Activated naive CD4-positive, alpha-beta T cell treated with anti-CD3 and anti-CD28 coated beads, Interleukin-2, amount 10 ng/mL, durations not matched to agents 7 days and 5 days (primary cell): ENCODE data around the gene EFNA5.

Source experiments
- CTCF ChIA-PET: fragments of 350-600 bp; sonication (Branson Sonifier 250); formaldehyde crosslinking; loops from one replicate; lab custom pipeline; 2021; ENCODE audit warnings: antibody characterized with exemption; lab: Charles Lee
- DNase-seq: peaks from one replicate; pipeline ENCODE4 v3.0.0-alpha.2; 2020
- H3K27ac Mint-ChIP-seq: one replicate; pipeline ENCODE4 v1.8.0; 2021; ENCODE audit warnings: mild to moderate bottlenecking, moderate library complexity, mixed read lengths
- H3K27me3 Mint-ChIP-seq: one replicate; pipeline ENCODE4 v1.8.0; 2021; ENCODE audit warnings: mild to moderate bottlenecking, mixed read lengths
- H3K36me3 Mint-ChIP-seq: one replicate; pipeline ENCODE4 v1.8.0; 2021; ENCODE audit warnings: mixed read lengths
- H3K4me1 Mint-ChIP-seq: one replicate; pipeline ENCODE4 v1.8.0; 2021; ENCODE audit warnings: mixed read lengths
- H3K4me3 Mint-ChIP-seq: one replicate; pipeline ENCODE4 v1.8.0; 2021; ENCODE audit warnings: mild to moderate bottlenecking, moderate library complexity, mixed read lengths
- H3K9me3 Mint-ChIP-seq: one replicate; pipeline ENCODE4 v1.8.0; 2021; ENCODE audit warnings: mixed read lengths

Gene EFNA5

DNA sequence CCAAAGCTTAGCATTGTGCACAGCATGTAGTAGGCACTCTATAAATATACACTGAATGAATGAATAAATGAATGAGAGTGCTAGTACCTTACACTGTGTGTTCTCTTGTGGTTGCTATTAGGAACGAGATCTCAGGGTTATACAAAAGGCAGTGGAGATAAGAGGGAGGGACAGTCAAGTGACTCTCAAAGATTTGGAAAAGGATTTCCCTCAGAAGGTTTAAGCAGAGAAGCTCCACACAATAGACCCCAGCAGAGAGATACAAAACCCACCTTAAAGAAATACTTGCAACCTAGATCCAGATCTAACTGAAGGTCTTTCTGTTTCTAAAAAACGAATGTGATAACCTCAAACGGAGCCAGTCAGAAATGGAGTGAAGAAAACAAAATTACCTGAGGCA, 11.8 kb upstream of the EFNA5 start:
- peaks cover 7% of the 10 kb centered on the region for H3K27me3 Mint-ChIP-seq

DNA sequence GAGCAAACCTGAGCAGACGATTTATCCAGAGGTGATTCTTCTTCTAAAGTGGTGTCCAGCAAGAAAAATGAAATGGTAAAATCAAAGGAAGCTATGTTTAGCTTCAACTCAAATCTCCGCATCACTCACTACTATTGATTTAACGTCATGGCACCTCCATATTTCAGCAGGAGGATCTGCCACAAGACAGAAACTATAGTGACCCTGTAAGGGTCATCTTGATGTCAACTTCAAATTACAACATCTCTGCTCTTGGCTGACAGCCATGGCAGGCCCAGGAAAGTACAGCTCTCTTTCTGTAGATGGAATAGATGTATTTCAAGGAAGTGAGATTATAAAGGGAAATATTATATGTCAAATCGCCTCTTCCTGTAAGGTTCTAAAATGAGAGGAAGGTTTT, 10.1 kb upstream of the EFNA5 start:
- CTCF ChIA-PET = no interaction called here
- Mint-ChIP-seq H3K4me1 (no peaks in the 10 kb centered on the region), H3K4me3 (no peak overlapping the region), H3K27ac (no peak overlapping the region), H3K36me3 (no peaks in the 10 kb centered on the region), H3K9me3 (no peaks in the 10 kb centered on the region), H3K27me3 (peaks cover 12% of the 10 kb centered on the region)
- DNase-seq = no peak

More for the DNA sequence above, 11.8 kb upstream of the EFNA5 start:
- Mint-ChIP-seq H3K36me3 (no peaks in the 10 kb centered on the region), H3K9me3 (no peaks in the 10 kb centered on the region), H3K4me3 (no peak overlapping the region), H3K27ac (no peak overlapping the region), H3K4me1 (no peaks in the 10 kb centered on the region)
- DNase-seq = no peak
- CTCF ChIA-PET = interaction anchor here (0.8 kb wide), 1 partner anchor 67 kb away, joined by 3 read pairs; no protein-coding TSS in a partner anchor

DNA sequence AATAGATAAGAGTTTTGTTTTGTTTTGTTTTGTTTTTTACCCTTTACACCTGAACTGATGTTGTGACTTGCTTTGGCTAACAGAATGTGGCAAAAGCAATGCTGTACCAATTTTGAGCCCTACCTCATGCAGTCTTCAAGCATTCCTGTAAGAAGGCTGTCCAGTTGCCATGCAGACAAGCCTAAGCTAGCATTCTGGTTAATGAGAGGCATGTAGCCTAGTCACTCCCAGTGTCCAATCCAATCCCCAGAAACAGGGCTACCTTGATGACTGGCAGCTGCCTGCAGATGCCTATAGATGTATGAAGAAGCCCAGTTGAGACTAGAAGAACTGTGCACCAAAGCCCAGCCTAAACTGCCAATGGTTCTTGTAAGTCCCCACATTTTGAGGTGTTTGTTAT, 9.4 kb upstream of the EFNA5 start:
- no peaks in the 10 kb centered on the region for H3K36me3 Mint-ChIP-seq
- no peaks in the 10 kb centered on the region for H3K4me1 Mint-ChIP-seq
- CTCF ChIA-PET = no interaction called here
- DNase-seq = no peak
- H3K27ac Mint-ChIP-seq = no peak overlapping the region
- H3K4me3 Mint-ChIP-seq = no peak overlapping the region
- no peaks in the 10 kb centered on the region for H3K9me3 Mint-ChIP-seq
- peaks cover 18% of the 10 kb centered on the region for H3K27me3 Mint-ChIP-seq

DNA sequence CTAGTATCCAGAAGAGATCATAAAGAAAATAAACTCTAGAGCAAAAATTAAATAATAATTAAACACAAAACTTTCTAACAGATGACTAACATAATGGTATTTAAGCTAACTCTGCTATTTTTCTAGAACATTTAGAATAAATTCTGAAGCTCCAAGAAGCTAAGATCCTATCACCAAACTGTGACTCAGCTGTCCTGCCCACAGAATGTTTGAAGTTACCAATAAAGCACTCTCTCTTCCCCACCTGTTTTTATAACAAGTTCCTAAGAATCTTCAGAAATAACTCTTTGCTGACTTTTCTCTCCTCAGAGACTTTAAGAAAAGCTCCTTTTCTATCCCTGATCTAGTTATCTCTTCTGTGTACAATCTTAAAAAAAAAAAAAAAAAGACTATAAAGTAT, 6.0 kb upstream of the EFNA5 start:
- CTCF ChIA-PET = interaction anchor here (1.3 kb wide), 1 partner anchor 12 kb away, joined by 3 read pairs; no protein-coding TSS in a partner anchor
- no peak overlapping the region for H3K27ac Mint-ChIP-seq

DNA sequence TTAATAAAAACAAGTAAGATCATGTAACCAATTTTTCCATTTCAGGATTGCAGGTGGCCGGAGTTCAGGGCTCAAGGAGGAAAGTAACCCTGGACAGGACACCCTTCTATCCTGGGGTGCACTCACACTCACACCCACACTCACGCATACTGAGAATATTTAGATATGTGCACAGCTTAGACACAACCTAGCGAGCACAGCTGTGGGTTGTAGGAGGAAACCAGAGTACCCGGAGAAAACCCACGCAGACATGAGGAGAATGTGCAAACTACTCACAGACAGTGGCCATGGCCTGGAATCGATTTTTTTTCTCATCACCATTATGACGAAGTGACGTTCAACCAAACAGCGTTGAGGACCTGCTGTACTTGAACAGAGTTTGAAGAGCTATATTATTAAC, 4.5 kb upstream of the EFNA5 start:
- Mint-ChIP-seq H3K4me3 (no peak overlapping the region), H3K9me3 (no peaks in the 10 kb centered on the region), H3K27ac (no peak overlapping the region), H3K4me1 (peaks cover 29% of the 10 kb centered on the region), H3K36me3 (no peaks in the 10 kb centered on the region), H3K27me3 (peaks cover 51% of the 10 kb centered on the region)
- CTCF ChIA-PET = interaction anchor here (1.2 to 1.3 kb wide), 2 partner anchors 11 to 670 kb away, joined by 3 read pairs; no protein-coding TSS in a partner anchor
- DNase-seq = no peak

More for the DNA sequence above, 6.0 kb upstream of the EFNA5 start:
- Mint-ChIP-seq H3K4me3 (no peak overlapping the region), H3K36me3 (no peaks in the 10 kb centered on the region), H3K4me1 (peaks cover 17% of the 10 kb centered on the region), H3K9me3 (no peaks in the 10 kb centered on the region), H3K27me3 (peaks cover 38% of the 10 kb centered on the region)
- DNase-seq = no peak

DNA sequence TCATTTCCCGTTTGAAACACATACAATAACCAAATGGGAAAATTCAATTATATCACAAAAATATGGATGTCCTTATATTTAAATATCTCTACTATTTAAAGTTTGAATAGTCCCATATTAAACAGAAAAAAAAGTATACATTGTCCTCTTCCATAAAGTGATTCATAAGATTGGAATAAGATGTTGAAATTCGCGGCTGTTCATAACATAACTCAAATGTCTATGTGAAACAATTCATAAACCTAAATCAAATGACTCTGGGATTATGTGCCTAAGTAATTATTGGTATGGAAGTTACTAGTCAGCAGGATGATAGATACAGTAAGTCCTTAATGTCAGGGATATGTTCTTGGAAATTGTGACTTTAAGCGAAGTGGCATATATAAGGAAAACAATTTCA, 3.9 kb upstream of the EFNA5 start:
- CTCF ChIA-PET = interaction anchor here (1.2 to 1.5 kb wide), 2 partner anchors 525 to 671 kb away, joined by 3 to 4 read pairs; no protein-coding TSS in a partner anchor
- peaks cover 56% of the 10 kb centered on the region for H3K27me3 Mint-ChIP-seq
- H3K9me3 Mint-ChIP-seq = no peaks in the 10 kb centered on the region
- H3K4me3 Mint-ChIP-seq = no peak overlapping the region
- H3K27ac Mint-ChIP-seq = no peak overlapping the region
- peaks cover 31% of the 10 kb centered on the region for H3K4me1 Mint-ChIP-seq
- DNase-seq = no peak
- H3K36me3 Mint-ChIP-seq = no peaks in the 10 kb centered on the region

DNA sequence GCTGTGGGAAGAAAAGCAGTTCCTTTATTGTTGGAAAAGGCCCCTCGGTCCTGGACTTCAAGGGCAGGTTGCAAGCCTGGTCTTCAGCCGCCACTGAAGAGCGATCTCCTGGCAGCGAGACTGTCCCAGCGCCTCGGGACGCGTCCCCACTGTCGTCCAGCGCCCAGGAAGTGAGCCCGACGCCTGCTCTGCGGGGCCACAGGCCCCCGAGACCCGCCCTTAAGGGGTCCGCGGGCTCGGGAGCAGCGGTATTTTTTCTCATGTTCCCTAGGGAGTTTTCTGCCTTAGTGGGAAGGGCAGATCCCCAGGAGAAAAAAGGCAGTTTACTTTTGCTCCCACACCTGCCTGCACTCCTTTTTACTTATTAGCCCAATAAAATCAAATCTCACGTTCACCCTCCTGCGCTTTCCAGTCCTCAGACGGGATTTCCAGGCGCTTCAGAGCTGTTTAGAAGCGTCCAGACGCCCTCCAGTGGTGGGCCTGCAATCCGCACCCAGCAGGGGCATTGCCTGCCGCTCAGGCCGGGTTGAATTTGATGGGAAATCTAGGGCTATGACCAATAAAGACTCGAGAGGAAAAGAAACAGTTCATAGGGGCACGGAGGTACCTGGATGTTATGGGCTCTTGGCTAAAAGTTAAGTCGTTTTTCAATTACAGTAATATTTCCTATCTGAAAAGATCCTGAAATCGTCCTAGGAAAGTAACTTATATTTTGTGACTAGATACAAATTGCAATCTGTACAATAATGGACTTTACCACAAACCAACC, 2.8 kb upstream of the EFNA5 start:
- DNase-seq = peak; percentile 82
- Mint-ChIP-seq H3K27ac (no peak overlapping the region), H3K27me3 (peaks cover 67% of the 10 kb centered on the region), H3K4me3 (peak overlapping the region; percentile 70), H3K36me3 (no peaks in the 10 kb centered on the region), H3K4me1 (peaks cover 34% of the 10 kb centered on the region), H3K9me3 (no peaks in the 10 kb centered on the region)
- CTCF ChIA-PET = interaction anchor here (0.9 to 1.5 kb wide), 2 partner anchors 9 to 526 kb away, joined by 4 read pairs; no protein-coding TSS in a partner anchor

DNA sequence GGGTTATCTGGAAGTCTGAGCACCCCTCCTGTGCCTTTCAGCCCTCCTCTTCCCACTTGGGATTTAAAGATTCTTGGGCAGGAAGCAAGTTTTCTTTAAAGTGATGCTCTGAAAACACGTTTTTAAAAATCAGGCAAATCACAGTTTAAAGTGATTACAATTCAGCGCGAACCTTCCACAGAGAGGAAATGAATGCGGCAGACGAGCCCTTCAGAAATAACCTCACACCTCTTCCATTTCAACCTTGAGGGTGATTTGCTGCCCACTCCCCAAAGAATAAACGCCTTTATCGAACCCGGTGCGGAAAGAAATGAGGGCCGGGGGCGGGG, 2.3 kb upstream of the EFNA5 start:
- no peaks in the 10 kb centered on the region for H3K9me3 Mint-ChIP-seq
- CTCF ChIA-PET = interaction anchor here (0.9 to 1.5 kb wide), 2 partner anchors 8 to 527 kb away, joined by 4 read pairs; no protein-coding TSS in a partner anchor
- peaks cover 34% of the 10 kb centered on the region for H3K4me1 Mint-ChIP-seq
- H3K36me3 Mint-ChIP-seq = no peaks in the 10 kb centered on the region
- no peak overlapping the region for H3K27ac Mint-ChIP-seq
- H3K27me3 Mint-ChIP-seq = peaks cover 73% of the 10 kb centered on the region
- peak overlapping the region; percentile 70 for H3K4me3 Mint-ChIP-seq
- no peak for DNase-seq

DNA sequence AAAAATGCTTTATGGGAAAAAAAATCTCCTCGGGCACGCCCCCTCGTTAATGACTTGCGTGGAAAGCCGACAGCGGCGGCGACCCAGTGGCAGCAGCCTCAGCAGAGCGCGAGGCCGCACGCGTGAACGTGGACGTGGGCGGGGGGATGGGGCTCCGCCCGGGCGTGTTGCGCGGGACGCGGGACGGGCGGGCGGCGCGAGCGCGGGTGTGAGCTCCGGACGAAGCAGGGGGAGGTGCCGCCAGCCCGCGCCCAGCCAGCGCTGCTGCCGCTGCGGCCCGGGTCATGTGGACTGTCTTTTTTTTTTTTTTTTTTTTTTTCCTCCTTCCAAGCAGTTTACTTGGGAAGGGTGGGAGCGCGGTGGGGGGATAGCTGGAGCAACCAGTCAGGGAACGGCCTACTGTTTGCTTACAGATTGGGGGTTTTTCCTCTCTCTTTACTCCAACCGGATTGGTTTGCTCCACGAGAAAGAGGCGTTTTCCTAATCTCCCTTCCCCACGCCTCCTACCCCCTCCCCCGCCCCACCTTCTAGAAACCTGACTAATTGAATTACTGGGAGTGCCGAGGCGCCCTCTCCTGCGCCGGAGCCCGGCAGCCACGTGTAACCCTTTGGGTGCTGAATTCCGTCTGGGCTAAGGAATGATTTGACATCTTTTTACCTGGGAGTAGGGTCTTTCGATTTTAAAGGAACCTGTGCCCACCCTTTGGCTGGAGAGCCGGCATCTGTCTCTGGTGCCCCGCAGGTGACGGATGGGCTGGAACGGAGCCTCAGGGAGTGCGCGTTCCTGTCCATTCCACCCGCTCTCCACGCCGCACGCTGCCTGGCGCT, 1.7 kb upstream of the EFNA5 start:
- no peaks in the 10 kb centered on the region for H3K36me3 Mint-ChIP-seq
- CTCF ChIA-PET = no interaction called here
- peak overlapping the region; percentile 70 for H3K4me3 Mint-ChIP-seq
- no peaks in the 10 kb centered on the region for H3K9me3 Mint-ChIP-seq
- peak; percentile 31 for DNase-seq
- H3K27me3 Mint-ChIP-seq = peaks cover 74% of the 10 kb centered on the region
- H3K4me1 Mint-ChIP-seq = peaks cover 34% of the 10 kb centered on the region
- H3K27ac Mint-ChIP-seq = no peak overlapping the region

DNA sequence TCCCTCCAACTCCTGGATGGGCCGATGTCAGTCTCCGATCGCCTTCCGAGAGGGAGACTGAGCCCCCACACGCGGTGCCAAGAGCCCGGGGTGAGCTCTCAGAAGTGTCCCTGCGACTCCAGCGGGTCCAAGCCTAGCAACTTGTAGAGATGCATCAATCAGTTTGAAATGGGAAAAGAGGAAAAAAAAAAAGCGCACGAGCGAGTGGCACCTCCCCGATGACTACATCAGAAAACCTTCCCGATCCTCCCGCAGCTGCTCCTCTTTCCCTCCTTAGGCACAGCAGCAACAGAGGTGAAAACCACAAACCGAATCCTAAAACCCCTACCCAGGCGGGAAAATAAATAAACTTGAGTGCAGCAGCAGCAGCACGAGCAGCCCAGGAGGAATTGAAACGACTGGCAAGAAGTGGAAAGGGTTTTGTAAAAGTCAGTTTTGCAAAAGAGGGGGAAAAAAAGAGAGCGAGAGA, 1.0 kb upstream of the EFNA5 start:
- no peaks in the 10 kb centered on the region for H3K36me3 Mint-ChIP-seq
- no peak for DNase-seq
- no peaks in the 10 kb centered on the region for H3K9me3 Mint-ChIP-seq
- CTCF ChIA-PET = no interaction called here
- H3K27me3 Mint-ChIP-seq = peaks cover 70% of the 10 kb centered on the region
- no peak overlapping the region for H3K27ac Mint-ChIP-seq
- peaks cover 34% of the 10 kb centered on the region for H3K4me1 Mint-ChIP-seq
- H3K4me3 Mint-ChIP-seq = peak overlapping the region; percentile 70

DNA sequence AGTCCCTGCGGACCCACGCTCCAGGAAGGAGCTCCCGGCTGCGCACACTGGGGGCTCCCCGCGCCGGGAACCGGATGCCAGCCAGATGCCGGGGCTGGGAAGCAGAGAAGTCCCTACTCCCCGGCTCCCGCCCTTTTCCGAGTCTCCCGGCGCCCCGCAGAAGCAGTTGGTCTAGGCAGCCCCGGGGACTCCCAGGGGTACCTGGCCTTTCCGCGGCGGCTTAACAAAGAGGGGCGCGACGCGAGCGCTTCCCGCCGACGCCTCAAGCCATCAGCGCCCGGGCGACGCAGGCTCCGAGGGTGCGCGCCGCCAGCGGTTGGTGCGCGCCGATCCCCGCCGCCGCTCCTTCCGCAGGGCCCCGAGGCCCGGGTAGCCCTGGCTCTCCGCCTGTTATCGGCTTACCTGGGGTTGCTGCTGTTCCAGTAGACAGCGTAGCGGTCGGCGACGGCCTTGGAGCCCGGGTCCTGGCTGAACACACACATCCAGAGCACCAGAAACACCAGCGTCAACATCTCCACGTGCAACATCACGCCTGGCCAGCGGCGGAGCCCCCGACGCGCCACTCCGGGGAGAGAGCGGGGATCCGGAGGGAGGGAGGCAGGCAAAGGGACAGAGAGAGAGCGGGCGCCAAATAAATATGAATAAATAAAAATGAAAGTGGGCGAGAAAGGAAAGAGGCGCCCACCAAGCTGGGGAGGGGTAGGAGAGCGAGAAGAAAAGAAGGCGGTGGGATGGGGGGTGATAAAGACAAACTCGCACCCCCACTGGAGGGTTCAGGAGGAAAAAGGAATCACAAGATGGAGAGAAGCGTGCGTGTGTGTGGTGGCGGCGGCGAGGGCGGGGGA, 428 bp downstream of the EFNA5 start:
- H3K4me3 Mint-ChIP-seq = peak overlapping the region; percentile 68
- no peaks in the 10 kb centered on the region for H3K36me3 Mint-ChIP-seq
- CTCF ChIA-PET = no interaction called here
- H3K4me1 Mint-ChIP-seq = peaks cover 34% of the 10 kb centered on the region
- DNase-seq = no peak
- no peaks in the 10 kb centered on the region for H3K9me3 Mint-ChIP-seq
- H3K27me3 Mint-ChIP-seq = peaks cover 66% of the 10 kb centered on the region
- H3K27ac Mint-ChIP-seq = peak overlapping the region; percentile 69

DNA sequence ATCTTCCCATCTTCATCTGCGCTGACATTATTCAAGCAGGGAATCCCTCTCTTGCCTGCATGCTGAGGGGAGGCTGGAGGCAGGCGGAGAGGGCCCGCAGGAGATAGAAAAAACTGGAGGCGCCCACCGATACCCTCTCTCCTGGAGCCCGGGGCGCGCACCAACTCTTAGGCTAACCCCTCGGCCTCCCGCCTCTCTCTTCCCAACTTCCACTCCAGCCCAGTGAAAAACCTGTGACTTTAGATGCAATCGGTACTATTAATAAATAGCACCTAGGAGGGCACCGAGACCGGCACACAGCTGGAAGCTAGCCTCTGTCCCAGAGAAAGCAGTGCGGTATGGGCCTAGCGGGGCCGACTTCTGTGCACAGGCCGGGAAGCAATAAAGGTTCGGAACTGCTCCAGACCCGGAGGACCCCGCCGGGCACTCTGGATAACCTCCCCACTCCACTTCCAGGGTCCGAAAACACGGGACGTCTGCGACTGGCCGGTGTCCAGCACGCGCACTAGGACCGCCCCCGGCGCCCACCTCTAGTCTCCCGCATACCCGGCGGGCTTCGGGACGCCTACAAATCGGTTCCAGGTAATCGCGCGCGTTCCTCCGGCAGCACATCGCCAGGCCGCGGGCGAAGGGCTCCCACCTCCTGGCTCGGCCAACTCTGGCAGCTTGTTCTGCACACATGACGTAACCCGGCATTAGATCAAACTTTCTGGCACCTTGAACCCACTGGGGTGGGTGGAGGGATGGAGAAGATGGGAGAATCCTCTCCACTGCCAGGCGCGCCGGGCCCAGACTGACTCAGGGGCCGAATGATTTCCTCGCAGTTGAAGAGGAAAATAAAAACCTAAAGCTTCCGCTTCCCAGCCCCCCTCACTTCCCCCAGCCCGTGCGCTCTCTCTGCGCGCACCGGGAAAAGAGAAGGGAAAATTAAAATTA, 1.4 kb downstream of the EFNA5 start:
- Mint-ChIP-seq H3K4me3 (peak overlapping the region; percentile 48), H3K4me1 (peaks cover 34% of the 10 kb centered on the region), H3K9me3 (no peaks in the 10 kb centered on the region), H3K27me3 (peaks cover 66% of the 10 kb centered on the region), H3K27ac (no peak overlapping the region), H3K36me3 (no peaks in the 10 kb centered on the region)
- DNase-seq = no peak
- CTCF ChIA-PET = no interaction called here
